Coronary artery (tissue), 2 donors: ENCODE measurements around the gene GPHN.

Experiments
- DNase-seq: peaks from one replicate; pipeline ENCODE4 v3.0.0-alpha.2; 2017; ENCODE audit warnings: low spot score
- H3K27ac ChIP-seq, 2 donors: fragments of 200-600 bp; sonication (generic); one replicate each; pipeline ENCODE4 v1.5.1; 2016 to 2019
- H3K4me3 ChIP-seq: fragments of 200-600 bp; sonication (generic); 2 replicates; pipeline ENCODE4 v1.5.1; 2016; ENCODE audit warnings: mild to moderate bottlenecking, moderate library complexity
- CTCF ChIP-seq: fragments of 200-600 bp; sonication (generic); IDR thresholded peaks from one replicate; pipeline ENCODE4 v1.5.1; 2019; ENCODE audit warnings: antibody characterized with exemption

Gene GPHN

GRCh38 chr14:67218126-67218525 lies 710.2 kb downstream of the GPHN start:
- H3K27ac ChIP-seq, result no peak overlapping the region
- DNase-seq, result no peak
- no peak overlapping the region for H3K4me3 ChIP-seq
- TF ChIP-seq CTCF, result no peak

GRCh38 chr14:67221248-67221981 lies 713.5 kb downstream of the GPHN start:
- TF ChIP-seq CTCF, result no peak
- DNase-seq, result no peak
- Histone ChIP-seq H3K4me3 (no peak overlapping the region), H3K27ac (no peak overlapping the region)

- Histone ChIP-seq H3K4me3 (no peak overlapping the region), H3K27ac (no peak overlapping the region)
- no peak for TF ChIP-seq CTCF
- DNase-seq, result no peak
Measured at GRCh38 chr14:67221982-67222328, 714.0 kb downstream of the GPHN start.

- Histone ChIP-seq H3K4me3 (no peak overlapping the region), H3K27ac (no peak overlapping the region)
- TF ChIP-seq CTCF, result no peak
- no peak for DNase-seq
Measured at GRCh38 chr14:67225523-67225922, 717.6 kb downstream of the GPHN start.

GRCh38 chr14:67228325-67228984 lies 720.5 kb downstream of the GPHN start:
- Histone ChIP-seq H3K4me3 (no peak overlapping the region), H3K27ac (no peak overlapping the region)
- no peak for DNase-seq
- TF ChIP-seq CTCF, result no peak
